Lung microvascular endothelial cell (primary cell): ENCODE data around the gene PANX1. TPM values are rescaled to one million over a fixed set of nuclear protein-coding genes. Genes with fewer than 3 reads are reported as not detected.

Experiments used
- total RNA-seq: library from RNA; depleted of rRNA; stranded (reverse); fragments of >200 nt; gene quantifications from 2 replicates; pipeline ENCODE4 v1.2.1, GENCODE V29; 2014

The PANX1 gene
- total RNA-seq, 1 donor from 2014 or later, result 23.0 TPM

Other genes with a start within 250 kb of the PANX1 start
- gene HEPHL1, start 107.5 kb upstream of the PANX1 start, total RNA-seq, result not detected in 2 replicates
- gene IZUMO1R, start 175.7 kb downstream of the PANX1 start, total RNA-seq, result not detected in 2 replicates